NCI-H345 treated with DMSO at 0.1 percent for 48 hours (cell line): Measurements from ENCODE around the gene WDR1.

Experiments
- DNase-seq: peaks from one replicate; lab custom pipeline; 2025; ENCODE audit not compliant: unreplicated experiment; lab: John Stamatoyannopoulos, UW

WDR1 gene

DNA sequence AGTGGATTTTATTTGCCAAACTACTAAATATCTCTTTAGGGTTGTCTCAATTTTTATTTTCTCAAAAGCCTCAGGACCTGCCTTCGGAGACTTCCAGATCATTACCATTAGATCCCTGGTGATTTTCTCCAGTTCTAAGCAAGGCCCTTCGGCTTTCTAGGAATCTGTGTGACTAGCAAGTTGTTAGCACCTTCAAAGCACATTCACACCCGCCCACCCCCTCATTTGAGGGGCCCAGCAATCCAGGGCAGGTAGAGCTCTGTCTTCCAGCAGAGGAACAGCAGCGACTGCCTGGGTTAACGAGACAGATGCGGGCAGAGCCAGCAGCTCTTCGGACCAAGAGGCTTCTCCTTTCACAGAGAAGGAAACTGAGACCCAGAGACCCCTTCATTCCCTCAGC is 2.0 kb downstream of the WDR1 start:
- DNase-seq = no peak

DNA sequence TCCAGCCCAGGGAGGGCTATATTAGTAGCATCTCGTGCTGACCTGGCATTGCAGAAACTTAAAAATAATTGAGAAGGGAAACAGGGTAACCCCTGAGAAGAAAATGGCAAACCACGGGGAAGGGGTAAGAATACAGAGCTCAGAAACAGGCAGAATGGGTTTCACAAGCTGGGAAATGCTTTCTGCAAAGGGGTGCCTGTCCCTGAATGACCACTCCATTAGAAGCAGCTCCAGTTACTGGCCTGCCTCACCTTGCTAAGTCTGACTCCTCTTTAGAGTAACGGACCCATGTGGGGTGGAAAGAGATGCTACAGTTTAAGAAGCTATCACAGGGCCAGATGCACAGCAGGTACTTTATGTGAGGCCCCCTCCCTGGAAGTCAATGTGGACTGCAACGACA is 2.5 kb downstream of the WDR1 start:
- DNase-seq = no peak

DNA sequence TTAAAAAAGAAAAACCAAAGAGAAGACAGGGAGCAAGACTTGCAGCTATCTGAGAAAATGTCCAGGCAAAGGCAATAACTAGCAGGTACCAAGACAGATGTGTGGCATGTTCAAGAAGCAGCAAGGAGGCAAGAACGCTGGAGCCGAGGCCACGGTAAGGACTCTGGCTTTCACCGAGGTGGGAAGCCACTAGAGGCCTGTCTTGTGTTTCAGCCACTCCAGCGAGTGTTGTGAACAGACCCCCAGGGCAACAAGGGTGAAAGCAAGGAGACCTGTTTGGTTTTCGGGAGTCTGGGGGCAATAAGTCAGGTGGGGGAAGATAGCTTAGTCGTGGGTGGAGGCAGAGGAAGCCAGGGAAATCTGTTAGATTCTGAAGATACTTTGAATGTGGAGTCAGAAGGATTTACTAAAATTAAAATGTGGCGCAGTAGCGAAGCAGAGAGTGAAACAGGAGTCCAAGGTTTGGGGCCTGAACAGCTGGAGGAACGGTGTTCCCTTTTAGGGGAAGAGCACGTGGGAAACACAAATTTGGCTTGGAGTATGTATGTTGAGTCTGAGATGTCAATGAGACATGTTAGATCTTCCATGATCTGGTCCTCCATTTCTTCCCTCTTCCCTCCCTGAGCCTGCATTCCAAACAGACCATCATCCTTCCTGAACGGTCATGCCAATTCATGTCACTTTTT is 3.1 kb downstream of the WDR1 start:
- DNase-seq = no peak

DNA sequence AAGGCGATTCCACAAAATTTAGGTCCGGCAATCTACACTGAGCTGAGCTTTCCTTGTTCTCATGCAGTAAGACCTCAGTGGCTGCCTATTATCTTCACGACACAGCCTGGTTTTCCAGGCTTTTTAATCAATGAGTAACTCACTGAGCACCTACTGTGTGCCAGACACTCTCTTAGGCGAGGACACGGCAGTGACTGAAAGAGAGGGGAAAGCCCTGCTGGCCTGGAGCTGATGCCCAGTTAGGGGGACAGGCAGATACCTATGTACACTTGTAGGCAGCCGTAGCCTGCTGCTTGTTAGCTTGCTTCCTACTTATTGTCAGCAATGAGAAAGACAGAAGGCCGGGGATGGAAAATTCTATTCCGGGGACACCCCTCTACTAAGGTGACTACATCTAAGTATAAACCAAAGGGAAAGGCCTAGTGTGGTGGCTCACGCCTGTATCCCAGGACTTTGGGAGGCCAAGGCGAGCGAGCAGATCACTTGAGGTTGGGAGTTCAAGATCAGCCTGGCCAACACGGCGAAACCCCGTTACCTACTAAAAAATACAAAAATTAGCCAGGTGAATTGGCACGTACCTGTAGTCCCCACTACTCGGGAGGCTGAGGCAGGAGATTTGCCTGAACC is 3.8 kb downstream of the WDR1 start:
- DNase-seq = no peak

DNA sequence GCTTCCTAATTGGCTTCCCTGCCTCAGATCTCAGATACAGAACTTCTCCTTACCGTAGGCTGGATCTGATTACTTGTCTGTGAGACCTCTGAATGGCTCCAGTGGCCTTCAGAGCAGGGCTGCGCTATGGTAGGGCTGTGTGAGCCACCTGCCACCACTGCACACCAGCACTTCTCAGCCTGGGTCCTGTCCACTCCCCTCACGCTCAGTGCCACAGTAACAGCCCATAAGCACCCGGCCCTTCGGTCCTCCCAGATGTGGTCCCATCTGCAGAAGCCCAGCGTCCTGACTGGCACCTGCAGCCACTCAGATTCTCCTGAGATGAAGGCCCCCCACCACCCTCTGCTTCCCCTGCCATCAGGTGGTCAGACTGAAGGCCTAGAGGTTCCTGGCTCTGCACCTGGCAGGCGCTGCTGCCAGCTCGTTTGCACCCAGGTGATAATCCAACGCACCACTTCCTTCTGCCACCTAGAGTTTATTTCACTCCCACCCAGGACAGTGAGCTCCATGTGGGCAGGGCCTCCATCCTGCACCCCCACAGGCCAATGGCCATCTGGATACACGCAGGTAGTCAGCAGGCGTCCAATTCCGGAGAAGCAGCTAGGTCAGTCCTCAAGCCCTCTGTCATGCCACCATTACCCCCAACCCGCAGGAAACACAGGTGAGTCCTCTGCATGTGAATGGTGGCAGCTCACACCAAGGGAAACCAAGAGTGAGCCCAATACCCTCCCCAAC is 5.4 kb downstream of the WDR1 start:
- DNase-seq = no peak

DNA sequence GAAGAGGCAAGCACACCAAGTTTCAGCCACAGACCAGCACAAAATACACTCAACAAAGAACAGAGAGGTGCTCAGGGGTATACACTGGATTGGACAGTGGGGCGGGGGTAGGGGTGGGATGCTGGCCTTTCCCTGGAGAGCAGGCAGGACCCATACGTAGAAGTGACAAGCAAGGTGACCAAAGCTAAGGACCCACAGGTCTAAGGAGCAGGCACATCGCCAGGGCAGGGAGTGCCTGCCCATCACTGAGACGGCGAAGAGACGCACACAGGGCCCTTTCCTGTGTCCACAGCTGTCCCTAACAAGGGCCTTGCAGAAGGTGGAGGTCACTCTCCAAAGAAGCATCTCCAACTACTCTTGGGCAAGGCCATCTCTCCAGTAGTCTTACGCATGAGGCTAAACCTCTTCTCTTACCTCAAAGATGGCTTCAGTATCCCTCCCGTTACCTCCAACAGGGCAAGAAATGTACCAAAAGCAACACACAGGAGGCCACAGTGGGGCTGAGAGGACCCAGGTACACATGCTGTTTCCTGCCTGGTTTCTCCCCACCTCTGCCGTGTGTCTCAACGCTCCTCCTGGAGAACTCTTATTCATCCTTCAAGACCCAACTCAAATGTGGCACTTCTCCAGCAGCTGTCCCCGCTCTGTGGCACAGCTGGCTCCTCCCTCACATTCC is 6.5 kb downstream of the WDR1 start:
- no peak for DNase-seq

DNA sequence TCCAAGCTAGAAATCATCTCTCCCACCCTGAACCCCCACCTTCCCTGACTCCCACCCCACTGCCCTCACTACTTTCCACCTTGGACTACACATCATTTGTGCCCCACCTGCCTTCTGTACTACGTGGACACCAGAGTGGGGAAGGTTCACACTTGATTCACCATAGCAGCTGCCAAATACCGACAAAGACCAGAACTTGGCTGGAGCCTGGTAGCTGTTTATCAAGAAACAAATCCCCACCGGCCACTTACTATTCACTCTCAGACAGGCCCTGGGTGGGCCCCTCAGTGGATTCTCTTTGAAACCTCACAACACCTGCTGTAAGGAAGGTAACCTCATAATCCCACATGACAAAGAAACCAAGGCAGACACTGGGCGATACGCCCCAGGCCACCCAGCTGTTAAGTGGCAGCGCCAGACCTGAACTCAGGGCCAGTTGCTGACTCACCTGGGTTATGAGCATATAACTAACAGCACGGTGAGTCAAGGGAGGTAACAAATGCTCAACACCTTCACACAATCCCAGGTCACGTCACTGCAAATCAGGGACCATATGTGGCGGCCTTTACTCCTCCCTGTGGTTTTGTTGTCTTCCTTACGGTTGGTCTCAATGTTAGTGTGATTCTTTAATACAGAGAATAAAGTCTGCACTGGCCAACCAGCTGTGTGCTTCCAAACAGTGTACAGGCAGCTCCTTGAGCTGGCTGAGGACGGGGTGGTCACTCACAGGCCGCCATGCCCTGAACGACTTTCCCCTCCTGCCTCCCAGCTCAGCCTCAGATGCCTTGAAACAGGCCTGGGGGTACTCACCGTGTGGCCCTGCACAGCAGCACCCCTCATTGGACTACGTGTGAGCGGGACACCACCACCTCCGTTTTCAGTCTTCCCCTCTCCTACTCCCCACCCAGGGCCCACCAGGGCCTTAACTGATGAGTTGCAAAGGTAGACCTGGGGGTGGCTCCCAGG is 7.5 kb downstream of the WDR1 start:
- DNase-seq = no peak

DNA sequence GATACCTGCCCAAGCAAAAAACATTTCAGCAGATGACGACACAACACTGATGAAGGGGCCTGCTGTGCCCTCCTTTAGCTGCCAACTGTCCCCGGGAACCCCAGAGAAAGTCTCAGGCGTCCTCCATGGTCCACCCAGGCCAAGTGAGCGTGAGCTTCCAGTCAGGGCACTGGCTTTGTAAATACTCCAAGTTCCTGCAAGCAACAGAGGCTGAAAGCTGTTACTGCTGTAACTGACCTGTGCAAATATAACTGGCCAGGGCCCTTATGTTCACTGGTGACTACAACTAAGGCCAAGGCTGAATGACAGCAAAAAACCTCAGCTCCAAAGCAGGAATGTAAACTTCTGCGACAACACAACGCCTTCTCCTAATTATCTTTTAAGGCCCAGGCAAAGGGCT is 8.2 kb downstream of the WDR1 start:
- no peak for DNase-seq

DNA sequence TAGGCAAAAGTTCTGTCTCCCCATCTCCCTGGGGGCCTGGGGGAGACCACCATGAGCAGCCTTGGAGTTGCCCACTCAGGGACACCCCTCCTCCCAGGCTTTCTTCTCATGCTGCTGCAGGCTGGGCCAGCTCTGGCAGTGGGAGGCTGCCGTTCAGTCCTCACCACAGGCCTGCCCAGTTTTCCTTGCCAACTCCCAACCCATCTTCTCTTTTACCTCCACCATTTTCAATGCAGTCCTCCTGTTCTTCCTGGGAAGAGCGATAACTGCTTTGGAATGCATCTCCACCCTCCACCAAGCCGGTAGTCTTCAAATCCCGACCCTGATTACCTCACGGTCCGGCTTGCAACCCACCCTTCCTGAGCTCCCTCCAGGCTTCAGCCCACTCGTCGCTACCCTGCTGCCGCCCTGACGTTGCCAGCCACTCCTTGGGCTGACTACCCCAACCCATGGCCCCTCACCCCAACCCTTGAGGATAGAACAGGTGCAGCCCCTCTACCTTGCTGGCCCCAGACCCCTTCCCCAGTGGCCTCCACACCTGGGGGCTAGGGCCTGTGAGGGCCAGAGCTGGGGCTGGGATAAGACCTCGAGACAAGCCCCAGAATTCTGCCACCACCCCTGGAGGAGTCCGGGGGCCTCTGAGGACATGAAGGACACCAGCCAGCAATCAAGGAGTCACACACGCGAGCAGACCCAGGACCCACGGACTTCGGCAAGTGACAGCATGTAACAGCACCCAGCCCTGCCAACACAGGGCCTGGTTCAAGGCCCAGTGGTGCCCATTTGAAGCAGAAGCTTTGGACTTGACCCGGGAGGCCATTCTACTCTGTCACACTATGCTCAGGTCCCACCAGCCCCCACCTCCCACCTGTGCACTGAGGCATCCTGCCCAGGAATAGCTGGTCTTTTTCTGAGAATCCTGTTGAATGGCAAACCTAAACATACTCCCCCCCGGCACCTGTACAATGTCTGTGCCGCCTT is 9.2 kb downstream of the WDR1 start:
- no peak for DNase-seq

DNA sequence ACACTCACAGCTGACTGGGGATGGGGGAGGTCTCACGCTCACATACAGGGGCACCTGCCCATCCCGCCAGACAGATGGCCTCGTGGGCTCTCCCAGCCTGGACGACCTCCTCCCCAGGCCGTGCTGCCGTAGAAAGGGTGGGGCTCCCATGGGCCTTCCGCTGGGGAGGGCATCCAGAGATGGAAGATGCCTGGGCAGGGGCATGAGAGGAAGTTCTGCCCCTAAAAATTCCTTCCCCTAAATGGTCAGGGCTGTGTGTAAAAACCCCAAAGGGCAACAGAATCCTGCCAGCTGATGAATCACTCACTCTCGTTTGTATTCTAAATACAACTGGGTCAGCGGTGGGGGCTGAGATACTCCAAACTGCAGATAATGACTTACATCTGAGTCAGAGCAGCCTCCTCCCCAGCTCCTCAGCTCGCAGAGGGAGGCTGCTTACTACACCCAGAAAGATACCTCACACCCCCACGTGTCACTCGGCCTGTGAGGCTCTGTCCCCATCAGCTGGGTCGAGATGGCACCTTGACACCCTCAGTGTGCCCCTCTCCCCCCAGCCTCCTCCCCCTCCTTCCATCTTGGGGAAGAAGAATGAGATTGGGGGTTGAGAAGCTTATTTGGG is 10.1 kb downstream of the WDR1 start:
- no peak for DNase-seq

DNA sequence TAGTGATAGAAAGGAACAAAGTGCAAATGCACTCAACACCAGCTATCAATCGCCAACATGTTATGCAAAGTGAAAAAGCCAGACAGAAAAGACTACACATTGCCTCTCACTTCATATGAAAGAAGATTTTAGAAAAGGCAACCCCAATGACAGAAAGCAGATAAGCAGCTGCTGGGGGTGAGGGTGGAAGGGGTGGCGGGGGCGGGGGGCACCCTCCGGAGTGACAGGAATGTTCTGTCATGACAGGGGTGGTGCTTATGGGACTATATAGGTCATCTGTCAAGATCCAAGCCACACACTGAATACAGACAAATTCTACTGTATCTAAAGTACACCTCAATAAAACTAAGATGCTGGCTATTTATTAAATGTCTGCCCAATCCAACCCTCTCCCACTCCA is 10.7 kb downstream of the WDR1 start:
- no peak for DNase-seq

DNA sequence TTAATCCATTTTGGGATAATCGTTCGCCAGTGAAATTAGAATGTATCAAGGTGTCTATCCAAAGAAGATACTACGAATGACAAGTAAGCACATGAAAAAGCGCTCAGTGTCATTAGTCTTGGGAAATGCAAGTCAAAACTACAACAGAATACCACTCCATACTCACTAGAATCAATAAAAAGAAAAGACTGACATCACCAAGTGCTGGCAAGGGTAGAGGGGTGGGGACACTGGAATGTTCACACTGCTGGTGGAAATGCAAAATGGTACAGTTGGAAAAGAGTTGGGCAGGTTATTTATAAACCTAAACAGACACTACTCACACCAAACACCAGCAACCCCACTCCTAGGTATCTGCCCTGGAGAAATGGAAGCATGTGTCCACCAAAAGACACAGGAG is 11.2 kb downstream of the WDR1 start:
- DNase-seq = no peak

DNA sequence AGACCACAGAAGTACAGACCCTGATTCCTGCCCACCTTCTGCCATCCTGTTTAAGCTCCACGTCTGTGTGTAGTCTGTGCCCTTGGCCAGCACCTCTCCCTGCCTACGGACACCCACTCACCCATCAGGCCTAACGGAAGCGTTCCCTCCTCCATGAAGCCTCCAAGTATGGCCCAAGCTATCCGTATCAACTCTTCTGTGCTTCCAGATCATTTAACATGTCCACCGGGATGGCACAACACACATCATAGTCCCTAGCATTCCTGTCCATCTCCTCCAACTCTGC is 11.7 kb downstream of the WDR1 start:
- DNase-seq = no peak

DNA sequence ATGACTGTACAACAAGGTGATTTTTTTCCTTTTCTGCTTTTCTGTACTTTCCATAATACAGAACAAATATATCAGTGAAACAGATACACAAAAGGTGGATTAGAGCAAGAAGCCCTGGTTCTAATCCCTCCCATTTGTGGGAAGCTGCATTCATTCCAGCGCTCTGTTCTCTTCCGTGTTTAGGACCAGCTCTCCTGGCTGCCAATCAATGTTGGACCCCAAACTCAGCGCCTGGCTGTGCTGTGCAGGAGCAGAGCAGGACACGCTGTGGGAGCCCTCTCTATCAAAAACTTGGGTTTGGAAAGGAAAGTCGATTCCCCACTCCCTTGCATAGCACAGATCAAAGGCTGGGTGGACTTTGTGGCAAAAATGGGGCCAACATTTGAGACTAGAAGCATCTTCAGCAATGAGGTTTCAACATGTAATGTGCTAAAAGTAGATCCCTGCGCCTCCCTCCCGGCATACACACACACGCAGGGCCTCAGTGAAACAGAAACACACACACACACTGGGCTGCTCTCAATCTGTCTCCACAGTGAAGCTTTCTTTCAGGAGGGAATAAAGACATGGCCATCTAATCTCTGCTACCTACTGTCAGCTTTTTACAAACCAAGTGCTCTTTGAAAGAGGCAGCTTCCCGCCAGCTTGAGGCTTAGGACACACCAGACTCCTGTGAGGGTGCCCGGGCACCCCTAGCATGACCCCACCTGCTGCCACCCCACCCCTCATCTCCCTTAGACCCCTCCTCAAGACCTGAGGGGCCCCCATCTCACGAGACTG is 12.2 kb downstream of the WDR1 start:
- DNase-seq = no peak

DNA sequence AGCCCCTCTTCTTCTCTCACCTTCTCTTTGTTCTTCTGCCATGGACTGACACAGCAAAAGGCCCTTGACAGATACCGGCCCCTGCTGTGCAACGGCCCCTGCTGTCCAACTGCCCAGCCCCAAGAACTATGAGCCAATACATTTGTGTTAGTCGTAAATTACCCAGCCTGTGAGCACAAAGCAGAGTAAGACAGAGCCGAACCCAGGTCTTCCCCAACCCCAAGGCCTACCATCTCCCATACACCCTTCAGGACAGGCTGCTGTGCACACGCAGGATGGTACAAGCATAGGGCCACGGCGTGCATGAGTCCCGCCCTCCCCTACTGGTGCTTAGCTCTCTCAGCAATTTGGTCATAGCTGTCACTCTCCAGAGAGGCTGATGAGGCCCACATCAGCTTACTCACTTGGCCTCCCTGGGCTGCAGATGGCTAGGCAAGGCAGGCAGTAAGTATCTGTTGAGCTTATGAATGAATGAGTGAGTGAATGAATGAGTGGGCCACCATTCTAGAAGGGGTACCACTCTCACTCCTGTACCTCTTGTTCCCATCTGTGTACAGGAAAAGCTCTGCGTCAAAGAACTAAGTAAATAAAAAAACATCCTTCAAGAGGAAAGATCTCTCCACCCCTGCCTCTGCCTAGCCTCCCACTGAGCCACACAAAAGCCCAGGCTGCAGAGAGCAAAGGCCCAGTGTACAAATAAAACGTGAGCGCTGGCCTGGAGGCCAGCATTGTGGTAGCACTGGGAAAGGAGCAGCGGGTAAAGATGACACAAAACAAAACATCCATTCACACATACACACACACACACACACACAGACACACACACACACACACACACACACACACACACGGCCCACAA is 13.9 kb downstream of the WDR1 start:
- peak; percentile 17 for DNase-seq

DNA sequence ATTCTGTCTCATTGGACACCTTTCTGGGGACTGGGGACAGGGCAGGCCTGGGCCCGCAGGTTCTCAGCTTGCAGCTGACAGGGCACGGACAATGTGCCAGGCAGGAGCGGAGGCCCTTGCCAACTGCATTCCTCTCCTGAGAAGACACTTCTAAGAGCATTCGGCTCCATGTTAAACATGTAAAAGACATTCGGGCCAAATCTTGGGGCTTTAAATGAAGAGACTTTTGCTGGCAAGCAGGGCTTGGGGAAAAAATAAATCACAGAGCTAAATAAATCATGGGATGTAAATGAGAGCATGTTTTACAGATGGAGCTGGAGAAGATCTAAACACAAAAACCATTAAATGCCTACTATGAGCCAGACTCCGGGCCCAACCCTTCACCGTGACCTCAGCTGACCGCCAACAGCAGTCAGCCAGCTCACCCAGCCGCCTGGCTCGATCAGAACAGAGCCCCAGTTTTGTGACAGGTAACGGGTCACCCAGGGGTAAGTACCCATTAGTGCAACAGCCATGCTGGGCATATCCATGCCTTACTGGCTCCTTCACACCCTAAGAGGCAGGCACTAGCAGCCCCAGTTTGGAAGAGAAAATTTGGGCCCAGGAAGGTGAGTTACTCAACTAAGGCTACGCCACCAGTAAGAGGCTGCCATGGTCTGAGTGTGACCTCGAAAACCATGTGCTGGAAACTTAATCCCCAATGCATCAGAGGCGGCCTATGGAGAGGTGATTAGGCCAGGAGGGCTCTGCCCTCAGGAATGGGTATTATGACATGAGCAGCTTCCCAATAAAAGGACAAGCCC is 14.7 kb downstream of the WDR1 start:
- DNase-seq = no peak

DNA sequence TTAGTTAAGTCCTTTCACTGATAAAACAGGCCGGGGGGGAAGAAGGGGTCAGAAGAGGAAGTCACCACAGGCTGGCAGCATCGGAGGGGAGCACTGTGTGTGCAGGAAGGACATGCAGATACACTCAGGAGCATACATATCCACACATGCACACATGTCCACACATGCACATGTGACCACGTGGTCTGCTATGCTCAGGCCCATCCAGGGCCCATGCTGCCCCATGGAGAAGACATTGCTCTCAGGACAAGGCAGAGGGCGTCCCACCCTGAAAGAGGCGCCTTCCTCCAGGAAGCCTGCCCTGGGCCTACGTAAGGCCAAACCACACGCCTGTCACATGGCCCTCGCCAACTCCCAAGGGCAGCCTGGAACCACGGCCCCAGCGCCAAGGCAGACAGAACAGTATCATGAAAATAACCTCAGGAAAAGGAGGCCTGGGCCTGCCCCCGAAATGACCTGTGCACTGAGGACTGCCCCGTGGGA is 15.8 kb downstream of the WDR1 start:
- no peak for DNase-seq
